Tibial artery (tissue), 4 donors: Measurements from ENCODE around the gene C1QTNF5.

Experiments
- DNase-seq, 2 donors: peaks; one replicate each; pipeline ENCODE4 v3.0.0-alpha.2; 2019
- H3K27ac ChIP-seq, 2 donors: fragments of 200-600 bp; sonication (generic) in 1 of 2; 1 replicate in 1 of 2; 2 replicates in 1 of 2; pipeline ENCODE4 v1.5.1; 2018 to 2019; ENCODE audit warnings: mild to moderate bottlenecking in 1 of 2
- H3K27me3 ChIP-seq, 2 donors: fragments of 200-600 bp; sonication (generic) in 1 of 2; one replicate each; pipeline versions ENCODE4 v1.5.1 to v1.6.0; 2016 to 2019
- H3K36me3 ChIP-seq, 3 donors: fragments of 200-600 bp; sonication (generic) in 2 of 3; one replicate each; pipeline ENCODE4 v1.5.1; 2016 to 2019; ENCODE audit warnings: mild to moderate bottlenecking in 2 of 3
- H3K4me1 ChIP-seq, 4 donors: fragments of 200-600 bp; sonication (generic) in 2 of 4; 1 replicate in 3 of 4; 2 replicates in 1 of 4; pipeline ENCODE4 v1.5.1; 2016 to 2019
- H3K4me3 ChIP-seq, 2 donors: fragments of 200-600 bp; sonication (generic) in 1 of 2; 1 replicate in 1 of 2; 2 replicates in 1 of 2; pipeline ENCODE4 v1.5.1; 2018 to 2019; ENCODE audit warnings: mild to moderate bottlenecking in 2 of 2
- H3K9me3 ChIP-seq, 3 donors: fragments of 200-600 bp; sonication (generic) in 1 of 3; one replicate each; pipeline ENCODE4 v1.5.1; 2016 to 2019
- CTCF ChIP-seq, 2 experiments: fragments of 200-600 bp in 1 of 2; fragments of 450-650 bp in 1 of 2; IDR thresholded peaks; one replicate each; pipeline ENCODE4 v1.5.1; 2017 to 2019; ENCODE audit warnings: antibody characterized with exemption in 2 of 2, mild to moderate bottlenecking in 1 of 2, moderate library complexity in 1 of 2
- intact Hi-C: fragments of 100-400 bp; cut with DNase I; formaldehyde crosslinking; loops from one replicate; pipeline ENCODE4 v1.15.0; 2023; ENCODE audit warnings: low total_unique reads

C1QTNF5 gene

GRCh38 chr11:119293461-119293860, 47.2 kb downstream of the C1QTNF5 start:
- H3K27me3 ChIP-seq: no peaks in the 10 kb centered on the region
- H3K36me3 ChIP-seq: peaks cover 14 to 56% (median 41%) of the 10 kb centered on the region in 3 donors
- H3K27ac ChIP-seq: no peak overlapping the region
- peaks cover 0 to 9% (median 7%) of the 10 kb centered on the region in 4 donors for H3K4me1 ChIP-seq
- peaks cover 0 to 7% (median 0%) of the 10 kb centered on the region in 3 donors for H3K9me3 ChIP-seq
- no peak overlapping the region for H3K4me3 ChIP-seq
- DNase-seq: no peak
- intact Hi-C loops: no loop called here
- TF ChIP-seq CTCF (IDR thresholded peaks at IDR 0.05): no peak

- H3K4me1 ChIP-seq: no peaks in the 10 kb centered on the region
- DNase-seq: no peak
- H3K36me3 ChIP-seq: peaks cover 23 to 59% (median 45%) of the 10 kb centered on the region in 3 donors
- peaks cover 0 to 7% (median 0%) of the 10 kb centered on the region in 3 donors for H3K9me3 ChIP-seq
- TF ChIP-seq CTCF (IDR thresholded peaks at IDR 0.05): no peak
- H3K27me3 ChIP-seq: no peaks in the 10 kb centered on the region
- intact Hi-C loops: no loop called here
- H3K27ac ChIP-seq: no peak overlapping the region
- no peak overlapping the region for H3K4me3 ChIP-seq
Observed at GRCh38 chr11:119290894-119291497, 49.7 kb downstream of the C1QTNF5 start.
